H9 (cell line): ENCODE data around the gene CBR1. TPM values are rescaled to one million over a fixed set of nuclear protein-coding genes. Genes with fewer than 3 reads are reported as not detected.

ENCODE experiments used
- DNase-seq: peaks from one replicate; pipeline ENCODE4 v3.0.0-alpha.2; 2017
- H2AFZ ChIP-seq: one replicate; pipeline ENCODE4 v1.6.1; 2013; ENCODE audit warnings: mild to moderate bottlenecking, low read length, control low read depth, moderate library complexity
- H2AK5ac ChIP-seq: 2 replicates; pipeline ENCODE4 v1.6.1; 2013; ENCODE audit warnings: low read length, control low read depth, mixed read lengths; ENCODE audit not compliant: insufficient read length
- H2BK120ac ChIP-seq: one replicate; pipeline ENCODE4 v1.6.1; 2013; ENCODE audit warnings: low read depth, mild to moderate bottlenecking, low read length, control low read depth, inconsistent platforms; ENCODE audit not compliant: poor library complexity, severe bottlenecking
- H2BK12ac ChIP-seq: 2 replicates; pipeline ENCODE4 v1.6.1; 2013; ENCODE audit warnings: low read length, control low read depth, mixed read lengths, low read depth; ENCODE audit not compliant: insufficient read length
- H2BK15ac ChIP-seq: 2 replicates; pipeline ENCODE4 v1.6.1; 2013; ENCODE audit warnings: low read depth, low read length, control low read depth
- H2BK20ac ChIP-seq: one replicate; pipeline ENCODE4 v1.6.1; 2013; ENCODE audit warnings: low read depth, mild to moderate bottlenecking, low read length, control low read depth, inconsistent platforms; ENCODE audit not compliant: poor library complexity, severe bottlenecking
- H2BK5ac ChIP-seq: 2 replicates; pipeline ENCODE4 v1.6.1; 2013; ENCODE audit warnings: low read length, control low read depth, mixed read lengths; ENCODE audit not compliant: insufficient read length
- H3K14ac ChIP-seq: 2 replicates; pipeline ENCODE4 v1.6.1; 2013; ENCODE audit warnings: low read length, control low read depth; ENCODE audit not compliant: insufficient read depth
- H3K18ac ChIP-seq: 2 replicates; pipeline ENCODE4 v1.6.1; 2013; ENCODE audit warnings: low read depth, mild to moderate bottlenecking, mixed read lengths, low read length, control low read depth; ENCODE audit not compliant: insufficient read length
- H3K23ac ChIP-seq: 2 replicates; pipeline ENCODE4 v1.6.1; 2013; ENCODE audit warnings: low read length, control low read depth, mixed read lengths, low read depth; ENCODE audit not compliant: insufficient read length
- H3K23me2 ChIP-seq: 2 replicates; pipeline ENCODE4 v1.6.1; 2013; ENCODE audit warnings: low read depth, mild to moderate bottlenecking, mixed read lengths, low read length, control low read depth; ENCODE audit not compliant: insufficient read length, poor library complexity, severe bottlenecking
- H3K27ac ChIP-seq: 2 replicates; pipeline ENCODE4 v1.5.1; 2013; ENCODE audit warnings: low read length, control low read depth, mixed read lengths, low read depth; ENCODE audit not compliant: insufficient read length
- H3K27me3 ChIP-seq: 2 replicates; pipeline ENCODE4 v1.6.1; 2013; ENCODE audit warnings: low read length, control low read depth, inconsistent platforms; ENCODE audit not compliant: insufficient read depth
- H3K4ac ChIP-seq: 2 replicates; pipeline ENCODE4 v1.6.1; 2013; ENCODE audit warnings: low read depth, mild to moderate bottlenecking, control low read depth, inconsistent platforms, low read length, moderate library complexity
- H3K4me1 ChIP-seq: 2 replicates; pipeline ENCODE4 v1.6.1; 2013; ENCODE audit warnings: low read length, control low read depth, inconsistent platforms; ENCODE audit not compliant: insufficient read depth
- H3K4me2 ChIP-seq: 2 replicates; pipeline ENCODE4 v1.6.1; 2013; ENCODE audit warnings: low read length, control low read depth, mixed read lengths; ENCODE audit not compliant: insufficient read length, insufficient read depth
- H3K56ac ChIP-seq: 2 replicates; pipeline ENCODE4 v1.6.1; 2013; ENCODE audit warnings: low read depth, mild to moderate bottlenecking, mixed read lengths, low read length, control low read depth; ENCODE audit not compliant: insufficient read length
- H3K79me1 ChIP-seq: 2 replicates; pipeline ENCODE4 v1.6.1; 2013; ENCODE audit warnings: low read depth, mild to moderate bottlenecking, moderate library complexity, low read length, control low read depth, inconsistent platforms; ENCODE audit not compliant: insufficient read depth, poor library complexity, severe bottlenecking
- H3K79me2 ChIP-seq: 2 replicates; pipeline ENCODE4 v1.6.1; 2013; ENCODE audit warnings: low read length, control low read depth, inconsistent platforms; ENCODE audit not compliant: insufficient read depth
- H3K9ac ChIP-seq: 2 replicates; pipeline ENCODE4 v1.6.1; 2013; ENCODE audit warnings: low read length, control low read depth, mixed read lengths; ENCODE audit not compliant: insufficient read length; ENCODE audit errors: extremely low read depth
- H3K9me3 ChIP-seq: one replicate; pipeline ENCODE4 v1.6.1; 2013; ENCODE audit warnings: low read depth, low read length, inconsistent platforms; ENCODE audit not compliant: control insufficient read depth
- H3T11ph ChIP-seq: one replicate; pipeline ENCODE4 v1.6.1; 2013; ENCODE audit warnings: mild to moderate bottlenecking, low read length, control low read depth, inconsistent platforms
- H4K20me1 ChIP-seq: one replicate; pipeline ENCODE4 v1.6.1; 2013; ENCODE audit not compliant: control insufficient read depth, insufficient read length, insufficient read depth
- H4K5ac ChIP-seq: 2 replicates; pipeline ENCODE4 v1.6.1; 2013; ENCODE audit warnings: low read depth, mild to moderate bottlenecking, mixed read lengths, low read length, control low read depth; ENCODE audit not compliant: insufficient read length
- H4K8ac ChIP-seq: replicated peaks from 2 replicates; pipeline ENCODE4 v1.6.1; 2013; ENCODE audit warnings: low read length, control low read depth, mixed read lengths, low read depth; ENCODE audit not compliant: insufficient read length
- H4K91ac ChIP-seq: 2 replicates; pipeline ENCODE4 v1.6.1; 2013; ENCODE audit warnings: low read depth, mild to moderate bottlenecking, moderate library complexity, mixed read lengths, low read length, control low read depth; ENCODE audit not compliant: insufficient read length
- H3K27ac Mint-ChIP-seq, 3 experiments: 2 replicates in 2 of 3; 3 replicates in 1 of 3; pipeline ENCODE4 v1.8.0; 2020 to 2021; ENCODE audit warnings: mixed read lengths in 3 of 3, mild to moderate bottlenecking in 1 of 3, moderate library complexity in 1 of 3
- H3K27me3 Mint-ChIP-seq: 2 replicates; pipeline ENCODE4 v1.8.0; 2021; ENCODE audit warnings: low read depth, mild to moderate bottlenecking, moderate library complexity, mixed read lengths
- H3K36me3 Mint-ChIP-seq, 3 experiments: 2 replicates in 2 of 3; 3 replicates in 1 of 3; pipeline ENCODE4 v1.8.0; 2020 to 2021; ENCODE audit warnings: low read depth in 3 of 3, mixed read lengths in 3 of 3; ENCODE audit not compliant: insufficient read depth in 1 of 3
- H3K4me1 Mint-ChIP-seq, 2 experiments: 2 replicates each; pipeline ENCODE4 v1.8.0; 2020; ENCODE audit warnings: mixed read lengths in 2 of 2
- H3K4me3 Mint-ChIP-seq, 2 experiments: 2 replicates in 1 of 2; 3 replicates in 1 of 2; pipeline ENCODE4 v1.8.0; 2020 to 2021; ENCODE audit warnings: mild to moderate bottlenecking in 2 of 2, mixed read lengths in 2 of 2, moderate library complexity in 1 of 2
- H3K9me3 Mint-ChIP-seq, 2 experiments: 2 replicates in 1 of 2; 3 replicates in 1 of 2; pipeline ENCODE4 v1.8.0; 2020; ENCODE audit warnings: mild to moderate bottlenecking in 2 of 2, mixed read lengths in 2 of 2, moderate library complexity in 1 of 2
- WGBS: extraction: QIAGEN DNeasy Blood & Tissue Kit; methylation state at CpG from one replicate; pipeline ENCODE4 v1.1.7; 2013; ENCODE audit warnings: missing lambda C conversion rate, low lambda C conversion rate, mixed read lengths; ENCODE audit not compliant: insufficient read length; ENCODE audit errors: extremely low coverage; 5-methylcytosine and 5-hydroxymethylcytosine counted together
- total RNA-seq: library from RNA; stranded (reverse); gene quantifications from 2 replicates; pipeline ENCODE4 v1.2.1, GENCODE V29; 2021
- TF ChIP-seq, protein P1 (sequence below): fragments of 200-600 bp; sonication (generic); conservative IDR thresholded peaks from 3 replicates; pipeline ENCODE4 v1.8.0; 2021; ENCODE audit warnings: antibody characterized with exemption, mild to moderate bottlenecking

The CBR1 gene
- total RNA-seq, 1 experiment from 2014 or later = 5.7 TPM

DNA sequence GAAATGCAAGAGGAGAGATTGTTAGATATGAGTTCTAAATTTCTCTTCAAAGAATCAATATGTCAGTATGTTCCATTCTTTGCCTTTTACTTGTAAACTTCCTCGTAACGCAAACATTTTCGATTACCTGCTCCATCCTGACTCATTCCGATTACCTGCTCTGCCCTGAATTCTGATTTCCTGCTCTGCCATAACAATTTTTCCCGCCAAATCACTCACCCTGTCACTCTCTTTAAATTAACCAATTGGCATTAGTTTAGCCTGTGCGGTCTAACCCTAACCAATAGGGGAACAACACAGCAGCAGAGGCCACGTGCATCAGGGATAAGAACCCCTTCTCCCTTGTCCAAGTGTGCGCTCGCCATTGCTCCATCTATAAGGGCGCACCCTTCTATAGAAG, 40.0 kb downstream of the CBR1 start:
- H2AFZ ChIP-seq = no peak overlapping the region
- no peak overlapping the region for H3K18ac ChIP-seq
- Mint-ChIP-seq H3K4me1 (peaks cover 43 to 53% of the 10 kb centered on the region in 2 experiments), H3K36me3 (peaks cover 17 to 34% (median 29%) of the 10 kb centered on the region in 3 experiments), H3K27ac (no peak overlapping the region), H3K9me3 (peaks cover 0 to 9% of the 10 kb centered on the region in 2 experiments; a peak in 2 of 5 replicates), H3K27me3 (no peaks in the 10 kb centered on the region; the same call in 1 of the 2 replicates), H3K4me3 (no peak overlapping the region)
- WGBS = no CpG with 5 or more reads among the region's 10 CpGs
- no peak overlapping the region for H3K4me2 ChIP-seq
- TF ChIP-seq, protein P1, sequence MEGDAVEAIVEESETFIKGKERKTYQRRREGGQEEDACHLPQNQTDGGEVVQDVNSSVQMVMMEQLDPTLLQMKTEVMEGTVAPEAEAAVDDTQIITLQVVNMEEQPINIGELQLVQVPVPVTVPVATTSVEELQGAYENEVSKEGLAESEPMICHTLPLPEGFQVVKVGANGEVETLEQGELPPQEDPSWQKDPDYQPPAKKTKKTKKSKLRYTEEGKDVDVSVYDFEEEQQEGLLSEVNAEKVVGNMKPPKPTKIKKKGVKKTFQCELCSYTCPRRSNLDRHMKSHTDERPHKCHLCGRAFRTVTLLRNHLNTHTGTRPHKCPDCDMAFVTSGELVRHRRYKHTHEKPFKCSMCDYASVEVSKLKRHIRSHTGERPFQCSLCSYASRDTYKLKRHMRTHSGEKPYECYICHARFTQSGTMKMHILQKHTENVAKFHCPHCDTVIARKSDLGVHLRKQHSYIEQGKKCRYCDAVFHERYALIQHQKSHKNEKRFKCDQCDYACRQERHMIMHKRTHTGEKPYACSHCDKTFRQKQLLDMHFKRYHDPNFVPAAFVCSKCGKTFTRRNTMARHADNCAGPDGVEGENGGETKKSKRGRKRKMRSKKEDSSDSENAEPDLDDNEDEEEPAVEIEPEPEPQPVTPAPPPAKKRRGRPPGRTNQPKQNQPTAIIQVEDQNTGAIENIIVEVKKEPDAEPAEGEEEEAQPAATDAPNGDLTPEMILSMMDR = no peak
- no peak overlapping the region for H3K4ac ChIP-seq
- no peak overlapping the region for H3K23ac ChIP-seq
- H4K5ac ChIP-seq = no peak overlapping the region
- H2BK5ac ChIP-seq = no peak overlapping the region
- no peak overlapping the region for H2BK120ac ChIP-seq
- H3K27ac ChIP-seq = no peak overlapping the region
- no peak overlapping the region for H4K91ac ChIP-seq
- no peaks in the 10 kb centered on the region for H4K20me1 ChIP-seq
- no peaks in the 10 kb centered on the region for H3K79me1 ChIP-seq
- H3K9ac ChIP-seq = no peak overlapping the region
- H3K9me3 ChIP-seq = no peaks in the 10 kb centered on the region
- no peak overlapping the region for H2BK15ac ChIP-seq
- H3T11ph ChIP-seq = no peak overlapping the region
- H3K4me1 ChIP-seq = peaks cover 3% of the 10 kb centered on the region; the same call in 1 of the 2 replicates
- H3K27me3 ChIP-seq = no peaks in the 10 kb centered on the region
- no peak overlapping the region for H3K56ac ChIP-seq
- DNase-seq = no peak
- H3K14ac ChIP-seq = no peak overlapping the region
- no peaks in the 10 kb centered on the region for H3K79me2 ChIP-seq
- H2AK5ac ChIP-seq = no peak overlapping the region
- no peak overlapping the region for H2BK20ac ChIP-seq
- no peak overlapping the region for H4K8ac ChIP-seq
- peaks cover 6% of the 10 kb centered on the region for H3K23me2 ChIP-seq
- no peak overlapping the region for H2BK12ac ChIP-seq
